Parathyroid adenoma (tissue), 2 donors: ENCODE measurements around the gene TRIM28.

Source experiments
- H2AFZ ChIP-seq: fragments of 300-600 bp; sonication (generic); one replicate; pipeline ENCODE4 v1.7.0; 2017; ENCODE audit warnings: antibody characterized with exemption, mild to moderate bottlenecking
- H3K27ac ChIP-seq: fragments of 300-600 bp; sonication (generic); one replicate; pipeline ENCODE4 v1.7.0; 2017
- H3K27me3 ChIP-seq: fragments of 300-600 bp; sonication (generic); one replicate; pipeline ENCODE4 v1.7.0; 2017; ENCODE audit warnings: low read length; ENCODE audit not compliant: control insufficient read depth, insufficient read depth
- H3K36me3 ChIP-seq: fragments of 300-600 bp; sonication (generic); one replicate; pipeline ENCODE4 v1.7.0; 2017; ENCODE audit warnings: low read length; ENCODE audit not compliant: control insufficient read depth, insufficient read depth
- H3K4me1 ChIP-seq: fragments of 300-600 bp; sonication (generic); one replicate; pipeline ENCODE4 v1.7.0; 2017; ENCODE audit warnings: control low read depth
- H3K4me2 ChIP-seq: fragments of 300-600 bp; sonication (generic); one replicate; pipeline ENCODE4 v1.7.0; 2017; ENCODE audit warnings: low read length
- H3K4me3 ChIP-seq: fragments of 300-600 bp; sonication (generic); one replicate; pipeline ENCODE4 v1.7.0; 2017; ENCODE audit warnings: low read depth, low read length
- H3K79me2 ChIP-seq: fragments of 300-600 bp; sonication (generic); one replicate; pipeline ENCODE4 v1.7.0; 2017; ENCODE audit warnings: control low read depth
- H3K9ac ChIP-seq: fragments of 300-600 bp; sonication (generic); one replicate; pipeline ENCODE4 v1.7.0; 2017; ENCODE audit warnings: mild to moderate bottlenecking
- H3K9me3 ChIP-seq: fragments of 300-600 bp; sonication (generic); one replicate; pipeline ENCODE4 v1.7.0; 2017; ENCODE audit warnings: low read length; ENCODE audit not compliant: control insufficient read depth
- CTCF ChIP-seq: fragments of 300-600 bp; sonication (generic); IDR thresholded peaks from one replicate; pipeline ENCODE4 v1.7.0; 2017; ENCODE audit warnings: antibody characterized with exemption, mild to moderate bottlenecking
- donor health status: primary hyperparathyroidism.

The TRIM28 gene

GRCh38 chr19:58562122-58563033 is 18.5 kb downstream of the TRIM28 start:
- TF ChIP-seq CTCF = no peak
- Histone ChIP-seq H3K4me2 (peak overlapping the region; percentile 59), H3K4me1 (peaks cover 24% of the 10 kb centered on the region), H2AFZ (peak overlapping the region; percentile 65), H3K36me3 (no peaks in the 10 kb centered on the region), H3K4me3 (peak overlapping the region; percentile 47), H3K27ac (peak overlapping the region; percentile 71), H3K9ac (no peak overlapping the region), H3K9me3 (no peaks in the 10 kb centered on the region), H3K27me3 (no peaks in the 10 kb centered on the region), H3K79me2 (peaks cover 6% of the 10 kb centered on the region)

GRCh38 chr19:58563034-58563573 is 19.2 kb downstream of the TRIM28 start:
- no peak for TF ChIP-seq CTCF
- H3K36me3 ChIP-seq = no peaks in the 10 kb centered on the region
- H2AFZ ChIP-seq = peak overlapping the region; percentile 65
- peak overlapping the region; percentile 47 for H3K4me3 ChIP-seq
- H3K9ac ChIP-seq = no peak overlapping the region
- peak overlapping the region; percentile 71 for H3K27ac ChIP-seq
- H3K79me2 ChIP-seq = no peaks in the 10 kb centered on the region
- peaks cover 24% of the 10 kb centered on the region for H3K4me1 ChIP-seq
- no peaks in the 10 kb centered on the region for H3K9me3 ChIP-seq
- H3K27me3 ChIP-seq = no peaks in the 10 kb centered on the region
- peak overlapping the region; percentile 59 for H3K4me2 ChIP-seq

GRCh38 chr19:58563823-58564222 is 20.0 kb downstream of the TRIM28 start:
- TF ChIP-seq CTCF = no peak
- Histone ChIP-seq H2AFZ (no peak overlapping the region), H3K4me1 (peaks cover 24% of the 10 kb centered on the region), H3K9ac (no peak overlapping the region), H3K4me3 (no peak overlapping the region), H3K27ac (no peak overlapping the region), H3K9me3 (no peaks in the 10 kb centered on the region), H3K4me2 (peak overlapping the region; percentile 59), H3K36me3 (no peaks in the 10 kb centered on the region), H3K27me3 (no peaks in the 10 kb centered on the region), H3K79me2 (no peaks in the 10 kb centered on the region)

GRCh38 chr19:58566989-58567388 is 23.1 kb downstream of the TRIM28 start:
- Histone ChIP-seq H3K4me1 (peaks cover 11% of the 10 kb centered on the region), H3K9me3 (no peaks in the 10 kb centered on the region), H3K9ac (no peak overlapping the region), H3K27me3 (no peaks in the 10 kb centered on the region), H3K79me2 (no peaks in the 10 kb centered on the region), H3K36me3 (no peaks in the 10 kb centered on the region), H3K4me2 (no peak overlapping the region), H3K4me3 (no peak overlapping the region), H2AFZ (no peak overlapping the region), H3K27ac (no peak overlapping the region)
- no peak for TF ChIP-seq CTCF
